GM12878 (cell line): ENCODE results near the gene COX15. TPM values are rescaled to one million over a fixed set of nuclear protein-coding genes. Genes with fewer than 3 reads are reported as not detected.

Experiments
- ATAC-seq: fragments of 200-7000 bp; cut with Tn5 transposase; 3 replicates; pipeline ENCODE4 v1.9.1; 2020; ENCODE audit warnings: mild to moderate bottlenecking, moderate library complexity
- BruUV-seq: library from RNA; stranded (reverse); fragments of 400-500 nt; replicated peaks from 2 replicates; lab custom pipeline; 2021; lab: Mats Ljungman, UMichigan
- CTCF ChIA-PET: fragments of 300-600 bp; sonication (Branson Sonifier 250); formaldehyde crosslinking; extraction: SDS; loops from one replicate; lab custom pipeline; 2021; ENCODE audit warnings: inconsistent platforms; lab: Yijun Ruan, JAX
- POLR2A ChIA-PET: fragments of 350-600 bp; formaldehyde crosslinking; extraction: SDS; loops from one replicate; lab custom pipeline; 2021; ENCODE audit warnings: inconsistent platforms; lab: Charles Lee
- RAD21 ChIA-PET: fragments of 300-600 bp; sonication (Branson Sonifier 250); formaldehyde crosslinking; loops from one replicate; lab custom pipeline; 2023; ENCODE audit warnings: antibody characterized with exemption; ENCODE audit not compliant: unreplicated experiment; lab: Charles Lee
- SMC1A ChIA-PET: fragments of 300-600 bp; sonication (Branson Sonifier 250); formaldehyde crosslinking; loops from one replicate; lab custom pipeline; 2023; ENCODE audit not compliant: unreplicated experiment, uncharacterized antibody; lab: Charles Lee
- DNase-seq: peaks from one replicate; pipeline ENCODE4 v3.0.0-alpha.2; 2011; ENCODE audit warnings: low read depth, low spot score
- FAIRE-seq: peaks from 3 replicates; lab custom pipeline; 2011; peaks lifted over from hg19 to GRCh38; lab: Jason Lieb, UNC
- H2AFZ ChIP-seq: 2 replicates; pipeline ENCODE4 v1.6.0; 2011; ENCODE audit warnings: low read depth, low read length, control low read depth; ENCODE audit not compliant: control insufficient read depth
- H3K27ac ChIP-seq: 2 replicates; pipeline ENCODE4 v1.5.1; 2011; ENCODE audit warnings: control low read depth; ENCODE audit not compliant: control insufficient read depth, insufficient read depth
- H3K27me3 ChIP-seq, 2 experiments: replicated peaks in 1 of 2; 2 replicates each; pipeline versions ENCODE4 v1.6.0 to v1.6.1; 2011; ENCODE audit warnings: low read length in 1 of 2; ENCODE audit not compliant: control insufficient read depth in 2 of 2, insufficient read depth in 2 of 2
- H3K36me3 ChIP-seq, 2 experiments: 2 replicates each; pipeline ENCODE4 v1.5.1; 2011; ENCODE audit warnings: low read length in 1 of 2; ENCODE audit not compliant: control insufficient read depth in 2 of 2, insufficient read depth in 2 of 2
- H3K4me1 ChIP-seq: 2 replicates; pipeline ENCODE4 v1.6.1; 2011; ENCODE audit warnings: mild to moderate bottlenecking, low read length, moderate library complexity, mixed read lengths; ENCODE audit not compliant: control insufficient read depth, insufficient read depth
- H3K4me2 ChIP-seq: 2 replicates; pipeline ENCODE4 v1.6.0; 2011; ENCODE audit warnings: control low read depth; ENCODE audit not compliant: control insufficient read depth, insufficient read depth
- H3K4me3 ChIP-seq: fragments of 200-600 bp; sonication (generic); 2 replicates; pipeline ENCODE4 v1.5.1; 2016
- H3K79me2 ChIP-seq: 2 replicates; pipeline ENCODE4 v1.6.0; 2011; ENCODE audit warnings: low read length; ENCODE audit not compliant: control insufficient read depth, insufficient read depth
- H3K9ac ChIP-seq: 2 replicates; pipeline ENCODE4 v1.8.0; 2011; ENCODE audit warnings: low read length, control low read depth, mixed read lengths; ENCODE audit not compliant: control insufficient read depth, insufficient read depth
- H3K9me3 ChIP-seq: replicated peaks from 3 replicates; pipeline ENCODE4 v1.5.1; 2011; ENCODE audit warnings: mild to moderate bottlenecking, low read length; ENCODE audit not compliant: control insufficient read depth, insufficient read depth
- H4K20me1 ChIP-seq: 2 replicates; pipeline ENCODE4 v1.6.0; 2011; ENCODE audit not compliant: control insufficient read depth, insufficient read depth
- BMI1 ChIP-seq: fragments of 450-650 bp; IDR thresholded peaks from 2 replicates; pipeline ENCODE4 v1.6.1; 2016; ENCODE audit warnings: mild to moderate bottlenecking, moderate library complexity, borderline replicate concordance
- CBFB ChIP-seq: IDR thresholded peaks from 2 replicates; pipeline ENCODE4 v1.6.1; 2016; ENCODE audit warnings: antibody characterized with exemption, low read depth
- CUX1 ChIP-seq: IDR thresholded peaks from 2 replicates; pipeline ENCODE4 v1.6.1; 2012; ENCODE audit warnings: improper control_type of control experiment, low read depth, low read length; ENCODE audit not compliant: insufficient replicate concordance
- EGR1 ChIP-seq, 2 experiments: IDR thresholded peaks; 1 replicate in 1 of 2; 2 replicates in 1 of 2; pipeline ENCODE4 v1.6.1; 2011 to 2012; ENCODE audit warnings: low read depth in 2 of 2, low read length in 2 of 2, borderline replicate concordance in 1 of 2, mild to moderate bottlenecking in 1 of 2, moderate library complexity in 1 of 2
- HDAC6 ChIP-seq: fragments of 200-600 bp; sonication (generic); IDR thresholded peaks from one replicate; pipeline ENCODE4 v1.8.0; 2017; ENCODE audit warnings: antibody characterized with exemption; ENCODE audit not compliant: unreplicated experiment
- KAT2A ChIP-seq: conservative IDR thresholded peaks from 2 replicates; pipeline ENCODE4 v1.6.1; 2011; ENCODE audit warnings: low read depth, low read length; ENCODE audit not compliant: control insufficient read depth
- MEF2A ChIP-seq: IDR thresholded peaks from 2 replicates; pipeline ENCODE4 v1.6.1; 2011; ENCODE audit warnings: low read depth, mild to moderate bottlenecking, low read length, moderate library complexity; ENCODE audit not compliant: insufficient read depth
- MTA2 ChIP-seq: fragments of 450-650 bp; IDR thresholded peaks from 2 replicates; pipeline ENCODE4 v1.6.1; 2016; ENCODE audit warnings: low read depth, mild to moderate bottlenecking, moderate library complexity
- MTA3 ChIP-seq: IDR thresholded peaks from 2 replicates; pipeline ENCODE4 v1.6.1; 2012; ENCODE audit warnings: low read length, inconsistent platforms, borderline replicate concordance
- NFYA ChIP-seq: IDR thresholded peaks from 2 replicates; pipeline ENCODE4 v1.6.1; 2011; ENCODE audit warnings: low read depth, mild to moderate bottlenecking, low read length, improper control_type of control experiment, borderline replicate concordance
- NR2C2 ChIP-seq: IDR thresholded peaks from 2 replicates; pipeline ENCODE4 v1.6.1; 2011; ENCODE audit warnings: borderline replicate concordance, low read depth; ENCODE audit not compliant: control insufficient read depth, insufficient read length
- PAX5 ChIP-seq: IDR thresholded peaks from 2 replicates; pipeline ENCODE4 v1.6.1; 2011; ENCODE audit warnings: low read depth, low read length, borderline replicate concordance
- PKNOX1 ChIP-seq: fragments of 450-650 bp; IDR thresholded peaks from 2 replicates; pipeline ENCODE4 v1.6.1; 2016; ENCODE audit warnings: mild to moderate bottlenecking
- POLR2AphosphoS5 ChIP-seq: IDR thresholded peaks from 2 replicates; pipeline ENCODE4 v1.6.1; 2011; ENCODE audit warnings: mild to moderate bottlenecking, low read length, inconsistent platforms
- RBBP5 ChIP-seq: fragments of 200-600 bp; sonication (generic); conservative IDR thresholded peaks from 2 replicates; pipeline ENCODE4 v1.6.1; 2016
- RUNX3 ChIP-seq: IDR thresholded peaks from 2 replicates; pipeline ENCODE4 v1.6.1; 2012; ENCODE audit warnings: low read length, inconsistent platforms
- SIN3A ChIP-seq: IDR thresholded peaks from 2 replicates; pipeline ENCODE4 v1.6.1; 2012; ENCODE audit warnings: low read depth, low read length, improper control_type of control experiment
- STAT1 ChIP-seq: fragments of 450-650 bp; conservative IDR thresholded peaks from 2 replicates; pipeline ENCODE4 v1.6.1; 2014; ENCODE audit warnings: antibody characterized with exemption, mild to moderate bottlenecking
- YY1 ChIP-seq: IDR thresholded peaks from 2 replicates; pipeline ENCODE4 v1.6.1; 2011; ENCODE audit warnings: low read depth, mild to moderate bottlenecking, low read length
- WGBS: methylation state at CpG from one replicate; pipeline ENCODE4 v1.1.6; 2016; ENCODE audit warnings: low lambda C conversion rate; ENCODE audit not compliant: insufficient replicate concordance, insufficient coverage; ENCODE audit errors: missing lambda C conversion rate; 5-methylcytosine and 5-hydroxymethylcytosine counted together
- in situ Hi-C: fragments of 300-500 bp; cut with MboI; formaldehyde crosslinking; loops from 9 replicates; pipeline ENCODE4 v1.14.3; 2018; ENCODE audit warnings: mixed read lengths
- intact Hi-C: fragments of 100-400 bp; cut with micrococcal nuclease; formaldehyde crosslinking; loops from one replicate; pipeline ENCODE4 v1.14.2; 2022; ENCODE audit not compliant: unreplicated experiment
- polyA plus RNA-seq, 11 experiments: library from polyadenylated mRNA; depleted of rRNA in 4 of 11; unstranded in 6 of 11; stranded (reverse) in 5 of 11; fragments of >200 nt; fragmentation: Nextera tagmentation in 4 of 11; fragmentation: Illumina TruSeq in 1 of 11; extraction: Ambion mirVana in 4 of 11; extraction: Trizol in 1 of 11; gene quantifications; 1 replicate in 1 of 11; 2 replicates in 10 of 11; pipeline versions ENCODE4 v1.2.1 to v1.2.3, GENCODE V29; 2011 to 2016; ENCODE audit warnings: inconsistent platforms in 2 of 11, missing spikeins in 2 of 11, low read depth in 1 of 11
- total RNA-seq, 4 experiments: library from RNA; depleted of rRNA in 3 of 4; stranded (reverse); fragments of >200 nt in 3 of 4; fragmentation: Illumina TruSeq in 1 of 4; extraction: Trizol in 1 of 4; gene quantifications; 2 replicates each; pipeline versions ENCODE4 v1.2.1 to v1.2.3, GENCODE V29; 2013 to 2021
- TF ChIP-seq, protein P1 (sequence below): IDR thresholded peaks from 2 replicates; pipeline ENCODE4 v1.6.1; 2011; ENCODE audit warnings: low read depth, mild to moderate bottlenecking, low read length, moderate library complexity, borderline replicate concordance; ENCODE audit errors: extremely low read depth

The COX15 gene
- total and polyA plus RNA-seq, 10 of the 15 experiments (the other 5 are each of a cell fraction or from before 2014, with no cell fraction given), result 30.2 to 50.7 (median 38.3) TPM

GRCh38 chr10:99743841-99744240 is 11.9 kb upstream of the COX15 start:
- no peak for TF ChIP-seq NR2C2
- no peak for TF ChIP-seq STAT1
- TF ChIP-seq NFYA, result no peak
- no peak for TF ChIP-seq POLR2AphosphoS5
- TF ChIP-seq MTA2, result no peak
- no peak for TF ChIP-seq SIN3A
- TF ChIP-seq YY1, result no peak
- no peak for TF ChIP-seq KAT2A
- no peak for TF ChIP-seq BMI1
- no peak for TF ChIP-seq RUNX3
- TF ChIP-seq, protein P1, sequence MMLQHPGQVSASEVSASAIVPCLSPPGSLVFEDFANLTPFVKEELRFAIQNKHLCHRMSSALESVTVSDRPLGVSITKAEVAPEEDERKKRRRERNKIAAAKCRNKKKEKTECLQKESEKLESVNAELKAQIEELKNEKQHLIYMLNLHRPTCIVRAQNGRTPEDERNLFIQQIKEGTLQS, result no peak
- TF ChIP-seq PAX5, result no peak
- no peak for TF ChIP-seq CUX1
- no peak for TF ChIP-seq CBFB
- no peak for TF ChIP-seq PKNOX1
- TF ChIP-seq EGR1 (IDR thresholded peaks at IDR 0.05; ENCODE audit: borderline replicate concordance in 1 of 2, low read depth in 2 of 2, low read length in 2 of 2), result no peak
- no peak for TF ChIP-seq RBBP5
- TF ChIP-seq HDAC6, result no peak
- no peak for TF ChIP-seq MEF2A
- no peak for TF ChIP-seq MTA3
- ChIA-PET SMC1A (interaction anchor here (0.7 to 2.0 kb wide), 3 partner anchors 9 to 16 kb away, joined by 3 to 11 read pairs (median 3); partner anchors contain the start of genes COX15 and CUTC), POLR2A (no interaction called here), CTCF (no interaction called here), RAD21 (interaction anchor here (1.6 kb wide), 1 partner anchor 11 kb away, joined by 5 read pairs; the partner anchor contains the start of genes COX15 and CUTC)
- Histone ChIP-seq H3K9ac (no peak overlapping the region), H3K27me3 (no peaks in the 10 kb centered on the region), H3K36me3 (peaks cover 4 to 38% of the 10 kb centered on the region in 2 experiments), H3K4me2 (no peak overlapping the region), H3K4me3 (no peak overlapping the region), H3K79me2 (no peaks in the 10 kb centered on the region), H3K27ac (no peak overlapping the region), H2AFZ (no peak overlapping the region), H3K9me3 (peaks cover 5% of the 10 kb centered on the region), H3K4me1 (no peaks in the 10 kb centered on the region), H4K20me1 (no peaks in the 10 kb centered on the region)
- no peak for DNase-seq
- no TSS peak for BruUV-seq
- 30% methylated on average over 3 of the region's 3 CpGs for WGBS
- in situ Hi-C loops, result no loop called here
- intact Hi-C loops, result no loop called here
- no peak for ATAC-seq
- no peak for FAIRE-seq
